ENCODE measurements around the gene MIS12.

DNA sequence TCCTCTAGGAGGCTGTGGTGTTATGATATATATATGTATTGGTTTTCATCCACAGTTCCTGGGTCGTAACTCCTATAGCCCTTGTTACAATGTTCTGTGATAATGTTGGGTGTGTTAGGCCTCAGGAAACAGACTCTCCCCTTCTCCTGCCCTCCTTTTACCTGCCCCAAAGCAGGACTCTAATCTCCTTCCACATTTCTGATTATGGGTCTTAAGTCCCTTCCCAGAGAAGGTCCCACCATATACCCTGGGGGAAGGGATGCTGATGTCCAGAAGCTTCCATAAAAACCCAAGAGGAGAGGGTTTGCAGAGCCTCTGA lies 47.0 kb upstream of the MIS12 start:
- TF ChIP-seq CTCF (IDR thresholded peaks at IDR 0.05), result peak; percentile 34; the same call in 1 of the 3 replicates
- TF ChIP-seq SMC3 (IDR thresholded peaks at IDR 0.05), result no peak

Data from A549 (cell line).